ENCODE results near the gene SLC22A23. TPM values are rescaled to one million over a fixed set of nuclear protein-coding genes. Genes with fewer than 3 reads are reported as not detected.

Gene SLC22A23
- total and polyA plus RNA-seq, 2 of the 4 experiments (the other 2 are of a cell fraction), result 0.72 to 1.6 TPM

- no peak overlapping the region for H4K91ac ChIP-seq (ENCODE audit: insufficient read depth, low read depth, low read length)
- intact Hi-C loops (cut with micrococcal nuclease), result no loop called here
- no peak overlapping the region for H3K4ac ChIP-seq (ENCODE audit: low read depth, low read length)
- no peak for ATAC-seq (ENCODE audit: low read depth)
- no peak overlapping the region for H2BK20ac ChIP-seq (ENCODE audit: low read depth, low read length)
- H3K56ac ChIP-seq (ENCODE audit: extremely low read depth, insufficient read depth, low read length), result no peak overlapping the region
- no peak overlapping the region for H2AFZ ChIP-seq (replicated peaks; ENCODE audit: low read length, poor library complexity)
- no CpG with 5 or more reads among the region's 12 CpGs for WGBS, 2 experiments (ENCODE audit: extremely low coverage in 2 of 2, insufficient read length in 1 of 2)
- no peak overlapping the region for H3K27ac ChIP-seq (ENCODE audit: insufficient read depth, low read length)
- H4K8ac ChIP-seq (ENCODE audit: low read depth in 2 of 2, low read length in 2 of 2), result no peak overlapping the region
- H2AK5ac ChIP-seq (ENCODE audit: low read depth, low read length), result no peak overlapping the region
- no TSS peak for BruUV-seq (replicated peaks)
- dilution Hi-C loops (cut with HindIII; ENCODE audit: low sequenced_read_pairs, unreplicated experiment), result no loop called here
- H3K14ac ChIP-seq (replicated peaks; ENCODE audit: low read depth, low read length), result no peak overlapping the region
- peaks cover 30% of the 10 kb centered on the region for H3K27me3 ChIP-seq (ENCODE audit: control insufficient read depth, insufficient read depth, low read length)
- H3K4me1 ChIP-seq (ENCODE audit: control insufficient read depth, insufficient read depth, low read length), result no peaks in the 10 kb centered on the region
- POLR2A ChIA-PET (ENCODE audit: unreplicated experiment), result no interaction called here
- no peaks in the 10 kb centered on the region for H3K79me1 ChIP-seq (ENCODE audit: low read depth in 1 of 2, low read length in 2 of 2)
- no peak overlapping the region for H4K5ac ChIP-seq (ENCODE audit: low read depth, low read length)
- no peak overlapping the region for H2BK15ac ChIP-seq (ENCODE audit: low read depth, low read length)
- peaks cover 10% of the 10 kb centered on the region for H3K9me3 ChIP-seq (ENCODE audit: control insufficient read depth, insufficient read depth, low read length)
- no peaks in the 10 kb centered on the region for H3K9me1 ChIP-seq (ENCODE audit: insufficient read depth, low read length)
- H3K23ac ChIP-seq (ENCODE audit: low read depth, low read length), result no peak overlapping the region
- H2BK5ac ChIP-seq (ENCODE audit: low read depth, low read length, poor library complexity, severe bottlenecking), result no peak overlapping the region
- CTCF ChIA-PET, result no interaction called here
- H3K4me3 ChIP-seq (ENCODE audit: insufficient read depth, low read depth, low read length), result no peak overlapping the region
- TF ChIP-seq MAFK (IDR thresholded peaks at IDR 0.05; ENCODE audit: low read depth, low read length), result no peak
- TF ChIP-seq SMC3 (IDR thresholded peaks at IDR 0.05; ENCODE audit: low read depth, low read length), result no peak
- no peak for TF ChIP-seq NFE2L2 (IDR thresholded peaks at IDR 0.05; ENCODE audit: low read depth, low read length)
- TF ChIP-seq RFX5 (IDR thresholded peaks at IDR 0.05; ENCODE audit: low read depth, low read length), result no peak
- TF ChIP-seq RAD21 (IDR thresholded peaks at IDR 0.05; ENCODE audit: low read length), result no peak
- no peak for TF ChIP-seq CEBPB (IDR thresholded peaks at IDR 0.05; ENCODE audit: low read depth, low read length)
- TF ChIP-seq USF2 (IDR thresholded peaks at IDR 0.05; ENCODE audit: low read depth, low read length), result no peak
- DNase-seq, result no peak
- H3K18ac ChIP-seq (ENCODE audit: low read depth, low read length), result no peak overlapping the region
- H2BK120ac ChIP-seq (ENCODE audit: low read depth, low read length), result no peak overlapping the region
- no peak overlapping the region for H2AK9ac ChIP-seq (replicated peaks; ENCODE audit: low read depth, low read length, poor library complexity)
- no peak overlapping the region for H3K4me2 ChIP-seq (ENCODE audit: low read depth, low read length)
- H3K9ac ChIP-seq (ENCODE audit: low read depth, low read length), result no peak overlapping the region
- no peaks in the 10 kb centered on the region for H3K36me3 ChIP-seq (ENCODE audit: control insufficient read depth, insufficient read depth, low read length)
- in situ Hi-C loops (cut with MboI; ENCODE audit: low sequenced_read_pairs), result no loop called here
- no peaks in the 10 kb centered on the region for H4K20me1 ChIP-seq (ENCODE audit: insufficient read depth, low read length)
Measured at GRCh38 chr6:3307436-3307835, 149.4 kb downstream of the SLC22A23 start.
